NCI-H524 treated with DMSO at 0.1 percent for 48 hours (cell line): ENCODE results near the gene HOXA5.

Experiments used
- DNase-seq: peaks from one replicate; lab custom pipeline; 2025; lab: John Stamatoyannopoulos, UW

Gene HOXA5

DNA sequence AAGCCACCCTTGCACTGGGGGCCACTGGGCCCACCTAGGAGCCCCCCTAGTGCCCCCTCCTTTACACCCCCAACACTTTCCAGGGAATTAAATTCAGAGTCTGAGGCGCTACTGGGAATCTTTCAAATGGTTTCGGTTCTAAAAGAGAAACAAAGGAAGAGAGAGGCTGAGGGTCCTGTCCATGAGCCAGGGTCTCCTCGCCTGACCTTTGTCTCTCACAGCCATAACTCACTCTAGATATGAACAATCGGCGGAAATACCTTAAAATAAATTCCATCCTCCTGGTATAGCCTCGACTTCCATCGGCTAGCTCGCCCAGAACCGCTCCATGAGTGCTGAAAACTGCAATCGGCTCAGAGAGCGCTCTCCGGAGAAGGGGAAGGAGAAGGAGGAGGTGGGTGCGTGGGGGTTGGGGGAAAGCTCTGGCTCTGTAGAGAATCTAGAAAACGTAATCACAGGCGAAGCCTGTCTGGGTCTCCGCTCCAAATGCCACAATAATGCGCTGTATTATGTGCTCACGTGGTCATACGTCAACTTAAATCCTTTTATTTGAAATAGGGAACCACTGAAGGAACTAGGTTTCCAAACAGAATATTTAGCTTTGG is 25.5 kb downstream of the HOXA5 start:
- no peak for DNase-seq

DNA sequence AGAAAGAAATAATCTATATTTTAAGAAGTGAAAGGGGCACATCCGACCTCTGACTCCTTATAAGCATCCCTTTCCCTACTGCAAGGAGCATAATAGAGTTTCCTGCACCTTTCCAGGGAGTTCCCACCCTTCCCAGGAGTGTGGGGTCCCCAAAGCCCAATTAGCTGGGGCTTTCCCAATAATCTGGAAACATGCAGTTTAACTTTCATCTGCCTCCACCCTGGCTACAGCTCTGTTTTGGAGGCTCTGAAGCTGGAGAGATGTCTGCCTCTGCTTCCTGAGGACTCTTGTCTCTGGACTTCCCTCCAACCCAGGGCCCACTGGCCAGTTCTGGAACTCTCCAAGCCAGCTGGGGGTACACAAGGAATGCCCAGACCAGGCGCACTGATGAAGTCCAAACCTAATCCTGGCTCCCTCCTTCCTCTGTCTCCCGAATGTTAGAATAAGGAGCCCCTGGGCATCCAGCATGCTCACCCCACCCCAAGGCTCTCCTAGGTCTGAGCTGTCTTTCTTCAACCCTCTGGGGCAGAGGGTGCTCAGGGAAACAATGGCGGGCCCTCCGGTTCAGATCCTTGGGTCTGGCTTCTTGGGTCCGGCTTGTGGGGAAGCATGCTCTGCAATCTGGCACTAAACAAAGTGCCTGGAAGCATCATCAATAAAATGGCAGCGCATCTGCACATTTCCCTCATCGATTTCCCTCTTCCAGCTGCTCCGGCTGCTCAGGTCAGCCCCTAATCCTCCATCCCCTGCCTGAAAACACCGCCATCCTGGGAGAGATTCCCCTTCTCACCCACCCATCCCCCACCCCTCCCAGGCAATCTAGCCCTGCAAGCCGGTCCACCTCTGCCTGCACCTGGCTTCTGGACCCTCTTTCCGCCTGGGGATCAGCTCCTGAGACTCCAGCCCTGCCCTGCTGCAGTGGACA is 26.3 kb downstream of the HOXA5 start:
- DNase-seq = no peak

DNA sequence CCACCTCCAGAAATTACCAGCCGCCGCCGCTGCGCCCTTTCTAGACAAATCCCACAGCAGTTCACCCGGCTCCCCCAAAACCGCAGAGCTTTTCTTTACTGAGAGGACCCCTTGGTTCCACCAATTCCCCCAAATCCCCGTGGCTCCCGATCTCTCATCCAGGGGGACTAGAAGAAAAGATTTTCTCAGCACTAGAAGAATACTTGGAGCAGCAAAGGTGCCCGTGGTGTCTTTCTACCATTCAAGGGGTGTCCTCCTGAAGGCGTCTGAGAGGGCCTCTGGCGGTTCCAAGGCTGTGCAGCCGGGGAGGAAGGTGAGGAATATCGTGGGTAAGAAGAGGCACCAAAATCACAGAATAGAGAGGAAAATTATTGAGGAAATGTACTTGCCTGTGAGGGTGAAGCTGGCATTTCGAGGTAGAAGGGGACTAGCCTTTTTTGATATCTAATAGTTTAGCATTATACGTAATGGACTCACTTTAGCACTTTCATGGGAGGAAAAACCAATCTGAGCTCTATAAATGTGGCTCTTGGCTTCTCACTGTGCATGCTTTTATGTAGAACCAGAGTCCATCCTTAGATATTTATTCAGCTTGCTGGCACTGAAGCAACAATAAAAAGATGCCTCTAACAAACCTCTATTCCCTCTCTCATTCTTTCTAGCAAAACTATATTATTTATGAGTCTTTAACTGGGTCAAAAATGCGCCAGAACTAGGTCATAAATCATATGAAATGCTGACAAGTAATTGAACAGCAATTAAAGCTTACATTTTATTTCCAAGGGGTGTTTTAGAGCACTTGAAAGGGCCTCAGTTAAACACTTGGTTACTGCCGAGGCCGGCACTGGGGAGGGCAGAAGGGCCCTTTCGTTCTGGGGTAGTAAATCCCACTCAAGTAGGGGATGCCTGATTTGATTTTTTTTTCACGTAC is 27.2 kb downstream of the HOXA5 start:
- no peak for DNase-seq

- no peak for DNase-seq
Observed at GRCh38 chr7:27115221-27116026, 28.1 kb downstream of the HOXA5 start.

- no peak for DNase-seq
Observed at GRCh38 chr7:27114881-27115220, 28.6 kb downstream of the HOXA5 start.

DNA sequence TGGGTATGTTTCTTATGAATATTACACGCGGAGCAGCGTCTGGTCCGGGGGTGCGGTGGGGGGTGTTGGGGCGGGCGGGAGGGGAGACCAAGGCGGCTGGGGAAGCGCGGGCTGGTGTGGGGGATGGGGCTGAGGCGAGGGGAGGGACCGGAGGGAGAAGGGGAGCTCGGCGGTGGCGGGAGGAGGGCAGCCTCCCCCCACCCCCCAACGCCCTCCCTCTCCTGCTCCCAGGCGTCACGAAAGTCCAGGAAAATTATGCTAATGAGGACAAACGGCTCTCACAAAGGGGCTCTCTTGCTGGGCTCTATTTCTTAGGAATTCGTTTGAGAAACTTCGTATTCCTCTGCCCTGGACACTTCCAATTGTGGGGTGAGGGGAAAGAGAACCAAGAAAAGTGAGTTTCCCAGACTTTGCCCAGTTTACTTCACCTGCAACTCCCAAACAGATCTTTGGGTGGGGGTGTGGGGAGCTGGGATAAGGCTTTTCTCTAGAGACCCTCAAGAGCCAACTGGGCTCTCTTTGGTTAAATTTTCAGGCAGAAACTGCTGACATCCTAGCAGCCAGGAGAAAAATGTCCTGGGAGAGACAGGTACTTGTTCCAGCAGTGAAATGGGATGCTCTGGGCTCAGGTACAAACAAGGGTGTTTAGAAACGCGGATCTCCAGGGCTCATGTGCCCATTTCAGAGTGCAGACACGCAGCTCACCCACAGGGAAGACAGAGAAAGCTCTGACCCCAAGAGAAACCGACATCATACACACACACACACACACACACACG is 29.3 kb downstream of the HOXA5 start:
- DNase-seq = no peak

DNA sequence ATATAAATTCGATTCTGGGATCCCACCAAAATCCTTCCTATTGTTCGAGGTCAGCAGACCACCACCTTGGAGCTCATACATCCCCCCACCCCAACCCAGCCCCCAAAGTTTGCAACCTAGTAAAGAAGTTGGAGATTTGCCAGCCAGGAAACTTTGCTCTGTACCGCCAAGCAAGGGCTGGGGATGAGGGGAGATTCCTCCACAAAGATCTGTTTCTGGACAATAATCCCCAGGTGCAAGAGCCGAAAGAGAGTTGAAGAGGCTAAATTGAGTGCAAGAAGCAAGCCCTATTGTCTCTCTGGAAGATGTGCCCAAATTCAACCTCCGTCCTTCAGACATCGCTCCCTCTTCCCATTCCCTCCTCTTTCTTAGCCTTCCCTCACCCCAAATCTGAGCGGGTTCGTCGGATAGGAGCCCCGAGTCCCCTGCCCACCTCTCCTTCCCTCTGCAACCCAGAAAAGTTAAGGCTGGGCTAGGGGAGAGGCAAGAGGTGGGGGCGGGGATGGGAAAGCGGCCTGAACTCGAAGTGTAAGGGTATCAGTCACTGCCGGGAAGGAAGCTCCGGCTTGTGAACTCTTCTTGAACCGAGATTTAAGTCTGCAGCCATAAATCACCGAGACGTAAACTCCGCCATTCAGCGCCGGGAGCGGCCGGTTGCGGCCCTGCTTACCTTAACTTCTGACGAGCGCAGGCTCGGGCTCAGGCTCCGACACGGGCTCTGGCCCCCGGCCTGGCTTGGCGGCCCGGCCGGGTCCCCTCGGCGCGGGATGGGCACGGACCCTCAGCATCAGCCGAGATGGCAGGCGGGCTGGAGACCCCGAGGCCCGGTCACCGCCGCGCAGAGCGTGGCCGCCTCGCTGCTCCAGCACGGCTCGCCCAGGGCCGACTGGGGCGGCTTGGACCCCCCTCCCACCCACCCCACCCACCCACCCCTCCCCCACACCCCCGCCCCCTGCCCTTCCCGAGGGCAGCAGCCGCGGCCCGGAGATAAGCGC is 30.2 kb downstream of the HOXA5 start:
- no peak for DNase-seq

DNA sequence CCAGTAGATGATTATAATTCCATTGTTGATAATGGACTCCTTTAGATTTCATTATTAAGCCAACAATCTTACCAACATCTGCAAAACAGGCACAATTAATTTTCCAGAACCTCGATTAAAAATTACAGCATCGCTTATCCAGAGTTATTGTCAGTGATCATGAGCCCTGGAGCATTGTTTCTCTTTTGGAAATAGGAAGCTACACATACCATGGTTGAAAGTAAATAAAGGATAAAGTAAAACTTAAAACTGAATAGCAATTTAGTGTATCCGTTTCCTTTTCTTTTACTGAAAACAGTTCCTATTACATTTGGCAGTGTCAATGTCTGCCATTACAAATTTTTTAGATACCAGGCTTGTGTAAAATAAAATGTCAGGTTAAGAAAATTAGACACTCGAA is 31.1 kb downstream of the HOXA5 start:
- no peak for DNase-seq

DNA sequence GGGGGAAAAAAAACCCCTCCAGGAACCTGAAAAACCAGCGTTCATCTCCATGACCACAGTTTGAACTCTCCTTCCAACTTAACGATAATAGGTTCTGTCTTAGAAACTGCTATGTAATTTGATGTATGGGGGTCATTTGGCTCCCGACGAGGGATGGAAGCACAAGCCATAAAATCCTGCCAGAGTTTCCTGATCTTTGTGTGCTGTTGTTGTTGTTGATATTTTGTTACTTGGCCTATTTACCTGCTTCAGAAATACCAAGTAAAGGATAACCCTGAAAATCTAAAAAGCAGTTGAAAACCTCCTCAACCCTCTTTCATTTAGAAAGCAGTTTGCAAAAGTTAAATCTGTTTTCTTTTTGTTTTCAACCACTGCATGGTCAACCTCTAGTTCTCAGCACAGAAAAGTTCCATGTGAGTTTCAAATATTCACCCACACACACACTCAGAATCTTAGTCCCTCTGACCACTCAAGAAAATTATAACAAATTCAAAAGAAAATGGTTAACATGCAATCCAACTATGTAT is 31.7 kb downstream of the HOXA5 start:
- DNase-seq = no peak

GRCh38 chr7:27111042-27111750 is 32.3 kb downstream of the HOXA5 start:
- no peak for DNase-seq

DNA sequence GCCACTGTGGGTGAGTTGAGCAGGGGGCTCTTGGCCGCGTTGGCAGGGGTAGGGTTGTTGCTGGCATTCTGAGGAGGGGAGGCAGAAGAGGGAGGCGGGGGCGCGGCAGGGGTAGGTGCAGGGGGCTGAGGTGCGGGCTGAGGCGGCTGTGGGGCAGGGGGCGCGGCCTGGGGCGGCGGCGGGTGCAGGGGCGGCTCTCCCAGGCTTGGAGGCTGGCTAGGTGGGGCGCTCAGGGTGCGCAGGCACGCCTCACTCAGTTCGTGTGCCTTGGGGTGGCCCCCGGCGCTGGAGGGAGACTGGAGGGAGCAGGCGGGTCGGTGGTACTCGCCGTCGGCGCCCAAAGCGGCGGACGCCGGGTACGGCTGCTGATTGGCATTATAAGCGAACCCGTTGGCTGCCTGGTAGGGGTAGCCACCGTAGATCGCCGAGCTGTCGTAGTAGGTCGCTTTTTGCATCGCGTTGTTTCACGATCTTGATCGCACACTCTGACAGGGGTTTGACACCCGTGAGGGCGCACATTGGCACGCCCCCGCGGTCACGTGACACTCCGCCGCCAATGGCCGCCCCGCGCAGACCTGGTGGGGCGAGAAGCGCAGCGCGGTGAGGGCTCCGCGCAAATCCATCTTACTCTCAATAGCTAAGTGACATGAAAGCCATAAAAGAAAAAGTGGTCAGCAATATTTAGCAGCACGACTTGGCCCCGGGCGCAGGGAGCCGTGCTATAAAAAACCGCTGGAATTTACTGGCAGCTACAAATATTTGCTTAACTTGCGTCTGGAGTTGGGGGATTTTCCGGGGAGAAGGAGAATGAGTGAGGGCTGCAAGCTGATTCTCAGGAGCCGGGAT is 33.1 kb downstream of the HOXA5 start:
- DNase-seq = no peak

DNA sequence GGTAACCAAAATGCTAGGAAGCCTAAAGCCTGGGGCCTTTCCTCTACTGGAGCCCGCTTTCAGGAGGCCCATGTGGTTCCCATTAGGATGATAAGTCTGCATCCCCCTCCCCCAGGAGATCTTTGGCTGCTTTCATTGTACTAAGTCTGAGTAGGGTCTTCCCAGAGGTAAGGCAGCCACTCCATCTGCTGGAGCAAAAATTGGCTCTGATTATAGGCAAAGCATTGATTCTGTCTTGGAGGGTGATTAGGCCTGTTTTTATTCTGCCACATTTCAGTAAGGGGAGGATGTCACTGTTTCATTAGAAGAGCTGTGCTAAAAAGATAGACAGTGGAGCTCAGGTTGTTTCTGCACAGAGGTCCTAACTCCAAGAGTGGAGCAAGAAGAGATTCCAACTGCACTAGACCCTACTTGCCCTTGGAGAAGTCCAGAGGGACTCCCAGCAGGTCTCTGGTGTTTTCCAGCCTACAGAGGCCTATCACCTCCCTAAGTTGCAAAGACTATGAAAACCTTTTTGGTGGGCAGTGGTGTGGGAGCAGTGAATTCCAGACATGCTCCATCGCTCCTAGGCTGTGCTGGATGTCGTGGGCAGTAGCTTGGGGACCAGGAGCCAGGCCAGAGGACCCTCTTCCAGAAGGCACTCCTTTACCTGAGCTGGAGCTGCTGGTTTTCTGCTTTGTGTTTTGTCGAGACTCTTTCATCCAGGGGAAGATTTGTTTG is 33.9 kb downstream of the HOXA5 start:
- no peak for DNase-seq

GRCh38 chr7:27108390-27109127 is 34.9 kb downstream of the HOXA5 start:
- no peak for DNase-seq

- DNase-seq = no peak
Observed at GRCh38 chr7:27107391-27108381, 35.8 kb downstream of the HOXA5 start.

GRCh38 chr7:27106901-27107240 is 36.6 kb downstream of the HOXA5 start:
- DNase-seq = no peak
